Activated B cell treated with CpG ODN at 0.5 μM for 24 hours (primary cell): ENCODE measurements around the gene SLC16A8. TPM values are rescaled to one million over a fixed set of nuclear protein-coding genes. Genes with fewer than 3 reads are reported as not detected.

Experiments
- ATAC-seq: fragments of 200-7000 bp; cut with Tn5 transposase; one replicate; pipeline ENCODE4 v1.10.0; 2021; ENCODE audit warnings: low read depth, mild to moderate bottlenecking, moderate library complexity
- CTCF ChIA-PET: fragments of 350-600 bp; sonication (Branson Sonifier 250); formaldehyde crosslinking; loops from one replicate; lab custom pipeline; 2021; ENCODE audit warnings: antibody characterized with exemption; lab: Charles Lee
- POLR2A ChIA-PET: fragments of 350-600 bp; sonication (Branson Sonifier 250); formaldehyde crosslinking; loops from one replicate; lab custom pipeline; 2021; ENCODE audit warnings: antibody characterized with exemption; lab: Charles Lee
- DNase-seq: peaks from one replicate; pipeline ENCODE4 v3.0.0; 2022
- H3K27ac Mint-ChIP-seq: one replicate; pipeline ENCODE4 v1.8.0; 2020; ENCODE audit warnings: mixed read lengths
- H3K27me3 Mint-ChIP-seq: one replicate; pipeline ENCODE4 v1.8.0; 2021; ENCODE audit warnings: mixed read lengths
- H3K36me3 Mint-ChIP-seq: one replicate; pipeline ENCODE4 v1.8.0; 2021; ENCODE audit warnings: low read depth, mixed read lengths
- H3K4me1 Mint-ChIP-seq: one replicate; pipeline ENCODE4 v1.8.0; 2021; ENCODE audit warnings: mixed read lengths
- H3K4me3 Mint-ChIP-seq: one replicate; pipeline ENCODE4 v1.8.0; 2020; ENCODE audit warnings: mild to moderate bottlenecking, mixed read lengths
- H3K9me3 Mint-ChIP-seq: one replicate; pipeline ENCODE4 v1.8.0; 2020; ENCODE audit warnings: mixed read lengths
- CTCF ChIP-seq: fragments of 200-600 bp; IDR thresholded peaks from one replicate; pipeline ENCODE4 v1.8.0; 2022; ENCODE audit warnings: antibody characterized with exemption, mild to moderate bottlenecking
- intact Hi-C: fragments of 100-400 bp; cut with micrococcal nuclease; formaldehyde crosslinking; loops from one replicate; pipeline ENCODE4 v1.15.1; 2024
- total RNA-seq: library from RNA; stranded (reverse); gene quantifications from 2 replicates; pipeline ENCODE4 v1.2.3, GENCODE V29; 2022

SLC16A8 gene
- total RNA-seq, 1 donor from 2014 or later, result not detected

- Mint-ChIP-seq H3K27me3 (no peaks in the 10 kb centered on the region), H3K4me1 (no peaks in the 10 kb centered on the region), H3K27ac (no peak overlapping the region), H3K36me3 (peaks cover 6% of the 10 kb centered on the region), H3K4me3 (no peak overlapping the region), H3K9me3 (no peaks in the 10 kb centered on the region)
- ChIA-PET POLR2A (no interaction called here), CTCF (no interaction called here)
- no peak for TF ChIP-seq CTCF
- DNase-seq (no peak), ATAC-seq (no peak)
- intact Hi-C loops, result loop anchor here (5.0 kb wide), 1 partner anchor 100 kb away; no protein-coding TSS in a partner anchor
Observed at GRCh38 chr22:38111925-38112355, 28.0 kb upstream of the SLC16A8 start.

- TF ChIP-seq CTCF, result no peak
- Mint-ChIP-seq H3K27ac (no peak overlapping the region), H3K27me3 (no peaks in the 10 kb centered on the region), H3K9me3 (no peaks in the 10 kb centered on the region), H3K4me1 (no peaks in the 10 kb centered on the region), H3K36me3 (peaks cover 6% of the 10 kb centered on the region), H3K4me3 (no peak overlapping the region)
- intact Hi-C loops, result loop anchor here (5.0 kb wide), 1 partner anchor 101 kb away; no protein-coding TSS in a partner anchor
- ChIA-PET CTCF (no interaction called here), POLR2A (no interaction called here)
- ATAC-seq, result no peak
- no peak for DNase-seq
Observed at GRCh38 chr22:38110863-38111852, 27.2 kb upstream of the SLC16A8 start.

GRCh38 chr22:38110008-38110862 lies 26.3 kb upstream of the SLC16A8 start, which contains the start of gene BAIAP2L2:
Gene BAIAP2L2 (minus strand): TSS chr22:38110684. CDS start chr22:38110525, 159 bp downstream.
- POLR2A ChIA-PET, result no interaction called here
- intact Hi-C loops, result loop anchor here (5.0 kb wide), 1 partner anchor 102 kb away; no protein-coding TSS in a partner anchor
- no peaks in the 10 kb centered on the region for H3K9me3 Mint-ChIP-seq
- peak within 1 kb of the TSS; percentile 56 for H3K27ac Mint-ChIP-seq
- no peaks in the 10 kb centered on the region for H3K27me3 Mint-ChIP-seq
- TF ChIP-seq CTCF, result no peak
- H3K36me3 Mint-ChIP-seq, result peaks cover 3% of the 10 kb centered on the region
- no peak for DNase-seq
- no peak within 1 kb of the TSS for H3K4me3 Mint-ChIP-seq
- no peak for ATAC-seq
- no peaks in the 10 kb centered on the region for H3K4me1 Mint-ChIP-seq
- CTCF ChIA-PET, result no interaction called here

GRCh38 chr22:38109371-38110001 lies 25.5 kb upstream of the SLC16A8 start:
- intact Hi-C loops, result loop anchor here (5.0 kb wide), 1 partner anchor 103 kb away; no protein-coding TSS in a partner anchor
- no peak for ATAC-seq
- Mint-ChIP-seq H3K9me3 (no peaks in the 10 kb centered on the region), H3K4me1 (no peaks in the 10 kb centered on the region), H3K27ac (peak overlapping the region; percentile 56), H3K27me3 (no peaks in the 10 kb centered on the region), H3K4me3 (no peak overlapping the region), H3K36me3 (peaks cover 2% of the 10 kb centered on the region)
- CTCF ChIA-PET, result no interaction called here
- TF ChIP-seq CTCF, result no peak
- no peak for DNase-seq
- POLR2A ChIA-PET, result no interaction called here
